GM19193 (cell line): Measurements from ENCODE around the gene TNFSF12.

Source experiments
- POLR2A ChIP-seq: IDR thresholded peaks from 4 replicates; pipeline ENCODE4 v1.6.1; 2011; ENCODE audit not compliant: insufficient read depth, insufficient read length; ENCODE audit errors: extremely low read depth

Gene TNFSF12

DNA sequence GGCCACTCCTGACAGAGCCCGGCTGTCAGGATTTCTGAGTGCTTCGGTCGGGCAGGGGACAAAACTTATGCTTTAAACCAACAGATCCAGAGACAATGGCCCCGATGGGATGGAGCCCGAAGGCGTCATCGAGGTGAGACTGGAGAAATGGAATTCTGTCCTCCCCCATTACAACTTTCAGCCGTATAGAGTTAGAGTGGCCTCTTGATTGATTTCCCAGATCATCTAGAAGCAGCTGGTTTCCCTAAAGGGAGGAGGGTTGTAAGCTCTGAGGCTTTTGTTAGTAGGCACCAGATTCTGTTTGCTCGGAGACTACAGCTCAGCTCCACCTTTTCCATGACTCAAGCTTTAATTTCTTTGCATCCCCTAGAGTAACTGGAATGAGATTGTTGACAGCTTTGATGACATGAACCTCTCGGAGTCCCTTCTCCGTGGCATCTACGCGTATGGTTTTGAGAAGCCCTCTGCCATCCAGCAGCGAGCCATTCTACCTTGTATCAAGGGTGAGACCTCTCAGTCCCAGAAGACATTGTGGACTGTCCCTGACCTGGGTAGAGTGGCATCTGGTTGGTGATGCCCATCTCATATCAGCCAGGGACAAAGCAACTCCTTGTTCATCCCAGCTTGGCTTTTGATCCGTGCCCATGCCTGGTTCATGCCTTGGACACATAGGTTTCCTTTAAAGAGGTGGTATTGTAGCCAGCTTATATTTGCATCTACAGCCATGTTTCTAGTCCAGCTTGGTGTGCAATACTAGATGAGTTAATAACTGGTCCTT, 25.5 kb downstream of the TNFSF12 start:
- no peak for TF ChIP-seq POLR2A

DNA sequence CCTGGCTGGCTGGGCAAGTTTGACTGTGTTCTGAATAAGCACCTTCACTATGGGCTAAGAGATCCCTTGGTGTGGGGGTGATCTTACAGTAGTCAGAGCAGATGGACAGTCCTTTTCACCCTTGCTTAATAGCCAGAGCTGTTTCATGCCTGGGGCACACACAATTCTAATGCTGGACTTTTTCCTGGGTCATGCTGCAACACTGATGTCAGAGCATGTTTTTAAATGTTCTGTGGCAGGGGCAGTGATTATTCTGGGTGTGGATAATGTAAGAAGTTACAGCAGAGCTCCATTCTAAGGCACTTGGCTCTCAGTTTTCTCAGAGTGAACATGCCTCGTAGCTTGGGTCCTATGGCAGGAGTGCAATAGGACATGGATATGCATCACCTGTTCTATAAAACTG, 26.6 kb downstream of the TNFSF12 start:
- no peak for TF ChIP-seq POLR2A

DNA sequence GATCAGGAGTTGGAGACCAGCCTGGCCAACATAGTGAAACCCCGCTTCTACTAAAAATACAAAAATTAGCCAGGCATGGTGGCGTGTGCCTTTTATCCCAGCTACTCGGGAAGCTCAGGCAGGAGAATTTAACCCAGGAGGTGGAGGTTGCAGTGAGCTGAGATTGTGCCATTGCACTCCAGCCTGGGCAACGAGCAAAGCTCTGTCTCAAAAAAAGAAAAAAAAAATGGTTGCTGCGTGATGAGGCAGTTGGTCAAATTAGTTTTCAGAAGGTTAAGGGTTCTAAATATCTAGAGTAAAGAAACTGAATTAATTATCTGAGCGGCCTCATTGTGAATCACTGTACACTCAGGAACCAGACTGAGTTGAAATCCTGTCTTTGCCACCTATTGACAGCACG, 27.1 kb downstream of the TNFSF12 start:
- no peak for TF ChIP-seq POLR2A

DNA sequence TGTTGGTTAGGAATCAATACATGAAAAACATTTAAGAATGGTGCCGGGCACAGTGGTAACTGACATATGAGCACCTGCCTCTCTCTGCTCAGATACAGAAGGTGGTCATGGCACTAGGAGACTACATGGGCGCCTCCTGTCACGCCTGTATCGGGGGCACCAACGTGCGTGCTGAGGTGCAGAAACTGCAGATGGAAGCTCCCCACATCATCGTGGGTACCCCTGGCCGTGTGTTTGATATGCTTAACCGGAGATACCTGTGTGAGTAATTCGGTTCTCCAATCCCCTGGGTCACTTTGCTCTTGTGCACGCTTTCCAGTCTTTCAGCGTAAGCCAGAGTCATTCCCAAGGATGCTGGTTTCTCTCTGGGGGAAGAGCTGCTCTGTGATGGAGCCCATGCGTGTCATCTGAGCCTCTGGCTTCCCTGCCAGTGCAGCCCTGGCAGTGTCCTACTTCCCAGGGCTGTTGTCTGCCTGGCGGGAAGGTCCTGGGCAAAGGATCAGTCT, 27.6 kb downstream of the TNFSF12 start:
- peak; percentile 47 for TF ChIP-seq POLR2A

DNA sequence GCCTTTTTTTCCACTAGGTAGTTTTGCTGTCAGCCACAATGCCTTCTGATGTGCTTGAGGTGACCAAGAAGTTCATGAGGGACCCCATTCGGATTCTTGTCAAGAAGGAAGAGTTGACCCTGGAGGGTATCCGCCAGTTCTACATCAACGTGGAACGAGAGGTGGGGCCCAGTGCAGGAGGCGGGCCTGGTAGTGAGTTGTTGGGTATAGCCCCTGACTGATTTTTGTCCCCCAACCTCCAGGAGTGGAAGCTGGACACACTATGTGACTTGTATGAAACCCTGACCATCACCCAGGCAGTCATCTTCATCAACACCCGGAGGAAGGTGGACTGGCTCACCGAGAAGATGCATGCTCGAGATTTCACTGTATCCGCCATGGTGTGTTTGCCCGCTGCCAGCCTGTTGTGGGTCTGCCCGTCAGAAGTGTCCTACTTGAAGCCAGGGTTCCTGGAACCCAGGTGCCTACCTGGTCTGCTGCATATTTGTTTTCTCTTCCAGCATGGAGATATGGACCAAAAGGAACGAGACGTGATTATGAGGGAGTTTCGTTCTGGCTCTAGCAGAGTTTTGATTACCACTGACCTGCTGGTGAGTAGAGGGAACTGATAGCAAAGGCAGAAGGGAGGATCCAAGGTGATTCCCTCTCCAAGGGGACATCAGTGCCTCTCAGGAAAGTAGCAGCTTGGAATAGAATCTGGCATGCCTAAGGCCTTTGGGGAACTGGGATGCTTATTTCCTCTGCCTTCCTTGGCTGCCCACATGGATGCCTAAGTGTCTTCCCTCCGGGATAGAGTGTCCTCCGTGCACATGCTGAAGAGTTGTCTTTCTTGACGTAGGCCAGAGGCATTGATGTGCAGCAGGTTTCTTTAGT, 28.7 kb downstream of the TNFSF12 start:
- peak; percentile 43 for TF ChIP-seq POLR2A

DNA sequence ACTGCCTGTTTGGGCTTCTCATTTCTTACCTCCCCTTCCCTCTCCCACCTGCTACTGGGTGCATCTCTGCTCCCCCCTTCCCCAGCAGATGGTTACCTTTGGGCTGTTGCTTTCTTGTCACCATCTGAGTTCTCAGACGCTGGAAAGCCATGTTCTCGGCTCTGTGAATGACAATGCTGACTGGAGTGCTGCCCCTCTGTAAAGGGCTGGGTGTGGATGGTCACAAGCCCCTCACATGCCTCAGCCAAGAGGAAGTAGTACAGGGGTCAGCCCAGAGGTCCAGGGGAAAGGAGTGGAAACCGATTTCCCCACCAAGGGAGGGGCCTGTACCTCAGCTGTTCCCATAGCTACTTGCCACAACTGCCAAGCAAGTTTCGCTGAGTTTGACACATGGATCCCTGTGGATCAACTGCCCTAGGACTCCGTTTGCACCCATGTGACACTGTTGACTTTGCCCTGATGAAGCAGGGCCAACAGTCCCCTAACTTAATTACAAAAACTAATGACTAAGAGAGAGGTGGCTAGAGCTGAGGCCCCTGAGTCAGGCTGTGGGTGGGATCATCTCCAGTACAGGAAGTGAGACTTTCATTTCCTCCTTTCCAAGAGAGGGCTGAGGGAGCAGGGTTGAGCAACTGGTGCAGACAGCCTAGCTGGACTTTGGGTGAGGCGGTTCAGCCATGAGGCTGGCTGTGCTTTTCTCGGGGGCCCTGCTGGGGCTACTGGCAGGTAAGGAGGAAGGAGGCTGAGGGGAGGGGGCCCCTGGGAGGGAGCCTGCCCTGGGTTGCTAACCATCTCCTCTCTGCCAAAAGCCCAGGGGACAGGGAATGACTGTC, 30.4 kb downstream of the TNFSF12 start, which contains the start of gene CD68:
Gene CD68 (plus strand): TSS at position 638 of the 833 bp plus-strand sequence. CDS start 40 bp downstream, at position 678.
- TF ChIP-seq POLR2A: peak; percentile 65

DNA sequence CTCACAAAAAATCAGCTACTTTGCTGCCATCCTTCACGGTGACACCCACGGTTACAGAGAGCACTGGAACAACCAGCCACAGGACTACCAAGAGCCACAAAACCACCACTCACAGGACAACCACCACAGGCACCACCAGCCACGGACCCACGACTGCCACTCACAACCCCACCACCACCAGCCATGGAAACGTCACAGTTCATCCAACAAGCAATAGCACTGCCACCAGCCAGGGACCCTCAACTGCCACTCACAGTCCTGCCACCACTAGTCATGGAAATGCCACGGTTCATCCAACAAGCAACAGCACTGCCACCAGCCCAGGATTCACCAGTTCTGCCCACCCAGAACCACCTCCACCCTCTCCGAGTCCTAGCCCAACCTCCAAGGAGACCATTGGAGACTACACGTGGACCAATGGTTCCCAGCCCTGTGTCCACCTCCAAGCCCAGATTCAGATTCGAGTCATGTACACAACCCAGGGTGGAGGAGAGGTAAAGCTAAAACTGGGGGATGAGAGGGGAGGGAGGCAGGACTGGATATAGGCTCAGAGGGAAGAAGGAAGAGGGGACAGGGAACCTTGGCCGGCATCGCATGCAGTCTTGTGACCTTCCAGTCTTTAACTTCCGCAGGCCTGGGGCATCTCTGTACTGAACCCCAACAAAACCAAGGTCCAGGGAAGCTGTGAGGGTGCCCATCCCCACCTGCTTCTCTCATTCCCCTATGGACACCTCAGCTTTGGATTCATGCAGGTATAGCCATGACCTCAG, 31.2 kb downstream of the TNFSF12 start:
- TF ChIP-seq POLR2A: no peak

DNA sequence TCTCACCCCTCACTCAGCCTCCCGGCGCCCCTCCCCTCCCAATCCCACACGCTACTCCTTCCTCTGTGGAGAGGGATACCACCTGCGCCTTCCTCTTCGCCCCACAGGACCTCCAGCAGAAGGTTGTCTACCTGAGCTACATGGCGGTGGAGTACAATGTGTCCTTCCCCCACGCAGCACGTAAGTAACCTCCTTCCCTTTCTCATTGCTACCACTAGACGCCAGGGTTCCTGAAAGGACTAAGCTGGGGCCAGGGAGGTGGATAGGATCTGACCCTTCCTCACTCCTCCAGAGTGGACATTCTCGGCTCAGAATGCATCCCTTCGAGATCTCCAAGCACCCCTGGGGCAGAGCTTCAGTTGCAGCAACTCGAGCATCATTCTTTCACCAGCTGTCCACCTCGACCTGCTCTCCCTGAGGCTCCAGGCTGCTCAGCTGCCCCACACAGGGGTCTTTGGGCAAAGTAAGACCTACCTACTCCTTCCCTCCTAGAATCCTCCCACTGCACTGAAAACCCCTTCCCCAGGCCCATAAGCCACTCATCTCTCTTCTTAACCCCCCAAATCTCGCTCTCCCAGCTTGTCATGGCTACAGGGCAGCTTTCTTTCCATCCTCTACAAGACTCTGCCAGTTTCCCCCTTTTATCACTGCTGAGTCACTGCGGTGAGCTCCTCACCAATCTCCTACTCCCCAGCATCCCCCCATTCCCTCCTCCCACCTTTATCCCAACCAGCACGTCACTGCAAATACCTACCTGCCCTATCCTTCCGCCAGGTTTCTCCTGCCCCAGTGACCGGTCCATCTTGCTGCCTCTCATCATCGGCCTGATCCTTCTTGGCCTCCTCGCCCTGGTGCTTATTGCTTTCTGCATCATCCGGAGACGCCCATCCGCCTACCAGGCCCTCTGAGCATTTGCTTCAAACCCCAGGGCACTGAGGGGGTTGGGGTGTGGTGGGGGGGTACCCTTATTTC, 32.0 kb downstream of the TNFSF12 start:
- no peak for TF ChIP-seq POLR2A

DNA sequence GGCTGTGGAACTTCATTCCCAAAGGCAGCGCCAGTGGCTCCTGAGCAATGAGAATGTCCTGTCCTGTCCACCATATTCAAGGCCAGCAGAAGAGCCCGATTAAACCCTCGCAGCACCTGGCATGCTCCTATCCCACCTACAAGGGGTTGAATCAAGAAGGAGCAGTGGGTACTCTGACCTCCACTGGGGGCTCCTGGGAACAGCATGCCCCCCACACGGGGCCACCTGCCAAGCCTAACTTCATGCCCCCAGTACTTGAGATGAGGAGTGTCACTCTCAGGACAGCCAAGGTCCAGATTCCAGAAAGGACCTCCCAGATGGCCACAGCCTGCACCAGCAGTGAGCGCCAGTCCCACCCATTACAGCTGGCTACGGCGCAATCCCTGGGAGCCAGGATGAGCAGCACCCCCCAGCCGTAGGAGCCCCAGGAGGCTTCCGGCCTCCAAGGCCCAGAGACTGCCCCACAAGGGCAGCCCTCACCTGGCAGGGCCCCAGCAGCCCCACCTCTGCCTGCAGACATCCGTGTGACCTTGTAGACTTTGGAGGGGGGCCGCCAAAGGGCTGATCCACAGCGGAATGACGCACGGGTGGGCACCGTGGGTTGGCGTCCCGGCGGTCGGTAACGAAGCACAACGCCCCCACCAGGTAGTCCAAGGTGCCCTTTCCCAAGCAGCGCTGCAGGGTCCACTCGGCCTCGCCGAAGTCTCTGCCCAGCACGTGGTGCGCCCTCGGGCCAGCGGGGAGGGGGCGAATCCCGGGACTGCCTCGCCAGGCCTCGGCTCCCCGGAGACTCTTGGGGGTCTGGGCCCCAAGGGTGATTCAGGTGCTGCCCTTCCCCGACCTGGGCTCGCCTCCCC, 33.8 kb downstream of the TNFSF12 start:
- no peak for TF ChIP-seq POLR2A

DNA sequence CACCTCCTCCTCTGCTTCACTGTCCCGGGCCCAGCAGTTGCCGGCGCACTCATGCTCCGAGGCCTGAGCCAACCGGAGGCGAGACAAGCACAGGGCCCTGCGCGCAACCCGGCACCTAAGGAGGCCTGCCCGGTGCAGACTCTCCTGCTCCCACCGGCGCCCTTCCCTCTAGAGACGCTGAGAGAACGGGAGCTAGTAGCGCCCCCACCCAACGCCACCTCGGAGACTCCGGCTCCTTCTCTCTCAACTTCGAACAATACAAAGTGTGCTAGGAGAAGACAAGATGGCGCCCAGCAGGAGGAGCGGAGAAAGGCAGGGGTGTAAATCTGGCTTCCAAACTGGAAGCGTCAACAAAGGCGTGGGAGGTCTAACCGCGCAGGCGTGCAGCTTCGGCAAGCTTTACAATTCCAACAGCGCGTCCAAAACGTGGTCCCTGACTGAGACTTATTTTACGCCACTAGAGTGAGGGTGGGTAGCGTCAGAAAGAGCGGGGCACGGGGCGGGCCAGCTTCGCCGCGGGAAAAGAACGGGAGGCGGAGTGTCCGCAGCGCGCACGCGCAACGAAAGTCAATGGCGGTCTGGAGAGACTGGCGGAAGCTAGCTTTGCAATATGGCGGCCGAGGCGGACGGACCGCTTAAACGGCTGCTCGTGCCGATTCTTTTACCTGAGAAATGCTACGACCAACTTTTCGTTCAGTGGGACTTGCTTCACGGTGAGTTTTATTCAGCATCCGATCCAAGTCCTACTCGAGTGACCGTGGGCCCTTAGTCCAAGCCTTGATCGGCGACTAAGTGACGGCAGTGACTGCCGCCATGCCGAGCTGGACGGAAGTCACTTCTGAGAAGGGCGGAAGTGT, 34.6 kb downstream of the TNFSF12 start, which contains the start of gene MPDU1:
Gene MPDU1 (plus strand): TSS at position 600 of the 857 bp plus-strand sequence. CDS start 11 bp downstream, at position 611.
- TF ChIP-seq POLR2A: peak; percentile 95
